GM23338 (cell line): Measurements from ENCODE around the gene SHISAL2A. TPM values are rescaled to one million over a fixed set of nuclear protein-coding genes. Genes with fewer than 3 reads are reported as not detected.

Experiments used
- ATAC-seq: fragments of 200-7000 bp; cut with Tn5 transposase; 3 replicates; pipeline ENCODE4 v1.9.1; 2020
- DNase-seq: peaks from one replicate; pipeline ENCODE4 v3.0.0-alpha.2; 2015; ENCODE audit warnings: low spot score
- H2AFZ ChIP-seq: fragments of 200-600 bp; sonication (generic); 2 replicates; pipeline ENCODE4 v1.8.0; 2016; ENCODE audit warnings: antibody characterized with exemption, mild to moderate bottlenecking, moderate library complexity
- H3F3A ChIP-seq: fragments of 200-600 bp; sonication (generic); replicated peaks from 2 replicates; pipeline ENCODE4 v1.8.0; 2017; ENCODE audit warnings: antibody characterized with exemption, mixed run types, low read depth
- H3K27ac ChIP-seq: fragments of 200-600 bp; sonication (generic); 2 replicates; pipeline ENCODE4 v1.6.1; 2016; ENCODE audit warnings: low read depth
- H3K27me3 ChIP-seq: fragments of 200-600 bp; sonication (generic); 2 replicates; pipeline ENCODE4 v1.8.0; 2016; ENCODE audit warnings: mild to moderate bottlenecking, mixed run types, moderate library complexity; ENCODE audit not compliant: insufficient read depth
- H3K36me3 ChIP-seq: fragments of 200-600 bp; sonication (generic); 2 replicates; pipeline ENCODE4 v1.8.0; 2016; ENCODE audit warnings: mild to moderate bottlenecking; ENCODE audit not compliant: insufficient read depth
- H3K4me1 ChIP-seq: fragments of 200-600 bp; sonication (generic); 2 replicates; pipeline ENCODE4 v1.8.0; 2016; ENCODE audit warnings: mild to moderate bottlenecking, moderate library complexity; ENCODE audit not compliant: insufficient read depth
- H3K4me2 ChIP-seq: fragments of 200-600 bp; sonication (generic); 2 replicates; pipeline ENCODE4 v1.7.1; 2017; ENCODE audit warnings: mixed run types
- H3K4me3 ChIP-seq: fragments of 200-600 bp; sonication (generic); 2 replicates; pipeline ENCODE4 v1.6.1; 2016; ENCODE audit warnings: mixed run types
- H3K79me2 ChIP-seq: fragments of 200-600 bp; sonication (generic); replicated peaks from 2 replicates; pipeline ENCODE4 v1.8.0; 2017; ENCODE audit warnings: mild to moderate bottlenecking; ENCODE audit not compliant: insufficient read depth
- H3K9me2 ChIP-seq: fragments of 200-600 bp; sonication (generic); 2 replicates; pipeline ENCODE4 v1.8.0; 2017; ENCODE audit not compliant: insufficient read depth
- H4K20me1 ChIP-seq: fragments of 200-600 bp; sonication (generic); replicated peaks from 2 replicates; pipeline ENCODE4 v1.8.0; 2017; ENCODE audit warnings: mild to moderate bottlenecking; ENCODE audit not compliant: insufficient read depth
- H3K27ac Mint-ChIP-seq: 2 replicates; pipeline ENCODE4 v1.8.0; 2020; ENCODE audit warnings: inconsistent platforms, mild to moderate bottlenecking, moderate library complexity, mixed read lengths
- H3K27me3 Mint-ChIP-seq: 3 replicates; pipeline ENCODE4 v1.8.0; 2022; ENCODE audit warnings: low read depth, mild to moderate bottlenecking, moderate library complexity, mixed read lengths, inconsistent platforms; ENCODE audit not compliant: insufficient read depth, poor library complexity
- H3K36me3 Mint-ChIP-seq: 3 replicates; pipeline ENCODE4 v1.8.0; 2021; ENCODE audit warnings: low read depth, mild to moderate bottlenecking, inconsistent platforms, moderate library complexity, mixed read lengths
- H3K4me1 Mint-ChIP-seq: 3 replicates; pipeline ENCODE4 v1.8.0; 2020; ENCODE audit warnings: mild to moderate bottlenecking, inconsistent platforms, mixed read lengths
- H3K4me3 Mint-ChIP-seq: 3 replicates; pipeline ENCODE4 v1.8.0; 2021; ENCODE audit warnings: moderate library complexity, mild to moderate bottlenecking, inconsistent platforms, mixed read lengths
- H3K9me3 Mint-ChIP-seq: 3 replicates; pipeline ENCODE4 v1.8.0; 2020; ENCODE audit warnings: moderate library complexity, mild to moderate bottlenecking, inconsistent platforms, mixed read lengths
- CREB1 ChIP-seq: fragments of 250-450 bp; sonication (Bioruptor Pico); IDR thresholded peaks from 2 replicates; pipeline ENCODE4 v1.5.0; 2020; ENCODE audit warnings: low read depth, mild to moderate bottlenecking, moderate library complexity
- CTCF ChIP-seq, 2 experiments: fragments of 200-600 bp in 1 of 2; sonication (generic) in 1 of 2; conservative IDR thresholded peaks; 2 replicates each; pipeline versions ENCODE4 v1.5.1 to v1.6.1; 2016 to 2017; ENCODE audit warnings: antibody characterized with exemption in 2 of 2, low read depth in 2 of 2, mild to moderate bottlenecking in 2 of 2, moderate library complexity in 1 of 2
- EZH2 ChIP-seq: fragments of 200-600 bp; sonication (generic); IDR thresholded peaks from one replicate; pipeline ENCODE4 v1.8.0; 2017; ENCODE audit warnings: antibody characterized with exemption, mild to moderate bottlenecking, low read depth; ENCODE audit not compliant: unreplicated experiment
- JUNB ChIP-seq: IDR thresholded peaks from one replicate; pipeline ENCODE4 v1.6.1; 2016; ENCODE audit warnings: antibody characterized with exemption; ENCODE audit not compliant: unreplicated experiment
- POLR2AphosphoS5 ChIP-seq: IDR thresholded peaks from 2 replicates; pipeline ENCODE4 v1.6.1; 2016; ENCODE audit warnings: antibody characterized with exemption, low read depth
- STAT1 ChIP-seq: IDR thresholded peaks from one replicate; pipeline ENCODE4 v1.6.1; 2016; ENCODE audit warnings: antibody characterized with exemption; ENCODE audit not compliant: unreplicated experiment
- ZNF114 ChIP-seq: fragments of 250-450 bp; sonication (Bioruptor Pico); IDR thresholded peaks from 2 replicates; pipeline ENCODE4 v1.5.0; 2020; ENCODE audit warnings: mild to moderate bottlenecking, moderate library complexity
- ZNF331 ChIP-seq: fragments of 250-450 bp; sonication (Bioruptor Pico); IDR thresholded peaks from 2 replicates; pipeline ENCODE4 v1.5.0; 2020; ENCODE audit warnings: low read depth, mild to moderate bottlenecking, moderate library complexity
- polyA plus RNA-seq: library from polyadenylated mRNA; unstranded; fragments of >200 nt; fragmentation: Nextera tagmentation; extraction: Ambion mirVana; gene quantifications from 2 replicates; pipeline ENCODE4 v1.2.1, GENCODE V29; 2016
- total RNA-seq: library from RNA; depleted of rRNA; stranded (reverse); fragments of >200 nt; shearing (Covaris generic); gene quantifications from 2 replicates; pipeline ENCODE4 v1.2.3, GENCODE V29; 2014
- TF ChIP-seq, protein P1 (sequence below): fragments of 250-450 bp; sonication (Bioruptor Pico); IDR thresholded peaks from 2 replicates; pipeline ENCODE4 v1.5.0; 2020; ENCODE audit warnings: mild to moderate bottlenecking, moderate library complexity
- TF ChIP-seq, protein P2 (sequence below): IDR thresholded peaks from 2 replicates; pipeline ENCODE4 v1.6.1; 2016; ENCODE audit warnings: antibody characterized with exemption

The SHISAL2A gene
- total and polyA plus RNA-seq, 2 experiments from 2014 or later = 0.10 to 1.2 TPM

- no peaks in the 10 kb centered on the region for H3K79me2 ChIP-seq
- no peak overlapping the region for H3K4me2 ChIP-seq
- H3K36me3 Mint-ChIP-seq = no peaks in the 10 kb centered on the region
- H3F3A ChIP-seq = no peaks in the 10 kb centered on the region
- no peak overlapping the region for H3K4me3 ChIP-seq
- no peak overlapping the region for H2AFZ ChIP-seq
- H3K4me1 Mint-ChIP-seq = peaks cover 13% of the 10 kb centered on the region
- H3K4me1 ChIP-seq = no peaks in the 10 kb centered on the region
- TF ChIP-seq POLR2AphosphoS5 (no peak), STAT1 (no peak), EZH2 (no peak), CTCF (conservative IDR thresholded peaks at IDR 0.05; ENCODE audit: low read depth in 2 of 2) (no peak), ZNF114 (CRISPR knock-in tag) (no peak), JUNB (no peak)
- no peaks in the 10 kb centered on the region for H4K20me1 ChIP-seq
- no peaks in the 10 kb centered on the region for H3K9me3 Mint-ChIP-seq
- DNase-seq = no peak
- H3K27ac ChIP-seq = no peak overlapping the region
- H3K36me3 ChIP-seq = no peaks in the 10 kb centered on the region
- H3K27ac Mint-ChIP-seq = no peak overlapping the region
- no peak for ATAC-seq
- no peaks in the 10 kb centered on the region for H3K9me2 ChIP-seq
- peaks cover 10% of the 10 kb centered on the region for H3K27me3 Mint-ChIP-seq
- H3K27me3 ChIP-seq = no peaks in the 10 kb centered on the region
- H3K4me3 Mint-ChIP-seq = no peak overlapping the region
Measured at GRCh38 chr1:52669696-52670095, 36.7 kb downstream of the SHISAL2A start.

DNA sequence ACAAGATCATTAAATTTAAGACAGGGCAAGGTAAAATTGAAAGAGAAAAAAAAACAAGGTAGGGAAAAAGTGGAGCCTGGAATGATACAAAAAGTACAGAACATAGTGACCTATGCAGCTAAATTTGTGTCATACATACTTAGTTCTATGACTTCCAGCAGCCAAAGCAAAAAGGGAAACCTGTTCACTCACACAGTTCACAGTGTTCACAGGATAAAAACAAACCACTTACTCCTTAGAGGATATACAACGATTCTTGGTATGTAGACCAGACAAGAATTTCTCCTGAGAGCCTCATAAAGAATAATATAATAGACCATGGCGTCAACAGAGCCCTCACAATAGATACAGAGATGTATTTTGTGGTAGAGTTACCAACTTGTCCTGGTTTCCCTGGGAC, 37.6 kb downstream of the SHISAL2A start:
- Mint-ChIP-seq H3K36me3 (no peaks in the 10 kb centered on the region), H3K4me3 (no peak overlapping the region), H3K27ac (no peak overlapping the region), H3K4me1 (peaks cover 11% of the 10 kb centered on the region), H3K9me3 (no peaks in the 10 kb centered on the region), H3K27me3 (peaks cover 8% of the 10 kb centered on the region)
- no peak for DNase-seq
- Histone ChIP-seq H3K4me1 (no peaks in the 10 kb centered on the region), H3K27ac (no peak overlapping the region), H3K79me2 (no peaks in the 10 kb centered on the region), H3K4me2 (no peak overlapping the region), H3K36me3 (no peaks in the 10 kb centered on the region), H2AFZ (no peak overlapping the region), H3F3A (no peaks in the 10 kb centered on the region), H3K27me3 (no peaks in the 10 kb centered on the region), H3K4me3 (no peak overlapping the region), H3K9me2 (no peaks in the 10 kb centered on the region), H4K20me1 (no peaks in the 10 kb centered on the region)
- ATAC-seq = no peak
- TF ChIP-seq CREB1 (CRISPR knock-in tag) (no peak), POLR2AphosphoS5 (no peak), CTCF (conservative IDR thresholded peaks at IDR 0.05; ENCODE audit: low read depth in 2 of 2) (no peak), ZNF331 (no peak), STAT1 (no peak), ZNF114 (CRISPR knock-in tag) (no peak)
- TF ChIP-seq, protein P1, sequence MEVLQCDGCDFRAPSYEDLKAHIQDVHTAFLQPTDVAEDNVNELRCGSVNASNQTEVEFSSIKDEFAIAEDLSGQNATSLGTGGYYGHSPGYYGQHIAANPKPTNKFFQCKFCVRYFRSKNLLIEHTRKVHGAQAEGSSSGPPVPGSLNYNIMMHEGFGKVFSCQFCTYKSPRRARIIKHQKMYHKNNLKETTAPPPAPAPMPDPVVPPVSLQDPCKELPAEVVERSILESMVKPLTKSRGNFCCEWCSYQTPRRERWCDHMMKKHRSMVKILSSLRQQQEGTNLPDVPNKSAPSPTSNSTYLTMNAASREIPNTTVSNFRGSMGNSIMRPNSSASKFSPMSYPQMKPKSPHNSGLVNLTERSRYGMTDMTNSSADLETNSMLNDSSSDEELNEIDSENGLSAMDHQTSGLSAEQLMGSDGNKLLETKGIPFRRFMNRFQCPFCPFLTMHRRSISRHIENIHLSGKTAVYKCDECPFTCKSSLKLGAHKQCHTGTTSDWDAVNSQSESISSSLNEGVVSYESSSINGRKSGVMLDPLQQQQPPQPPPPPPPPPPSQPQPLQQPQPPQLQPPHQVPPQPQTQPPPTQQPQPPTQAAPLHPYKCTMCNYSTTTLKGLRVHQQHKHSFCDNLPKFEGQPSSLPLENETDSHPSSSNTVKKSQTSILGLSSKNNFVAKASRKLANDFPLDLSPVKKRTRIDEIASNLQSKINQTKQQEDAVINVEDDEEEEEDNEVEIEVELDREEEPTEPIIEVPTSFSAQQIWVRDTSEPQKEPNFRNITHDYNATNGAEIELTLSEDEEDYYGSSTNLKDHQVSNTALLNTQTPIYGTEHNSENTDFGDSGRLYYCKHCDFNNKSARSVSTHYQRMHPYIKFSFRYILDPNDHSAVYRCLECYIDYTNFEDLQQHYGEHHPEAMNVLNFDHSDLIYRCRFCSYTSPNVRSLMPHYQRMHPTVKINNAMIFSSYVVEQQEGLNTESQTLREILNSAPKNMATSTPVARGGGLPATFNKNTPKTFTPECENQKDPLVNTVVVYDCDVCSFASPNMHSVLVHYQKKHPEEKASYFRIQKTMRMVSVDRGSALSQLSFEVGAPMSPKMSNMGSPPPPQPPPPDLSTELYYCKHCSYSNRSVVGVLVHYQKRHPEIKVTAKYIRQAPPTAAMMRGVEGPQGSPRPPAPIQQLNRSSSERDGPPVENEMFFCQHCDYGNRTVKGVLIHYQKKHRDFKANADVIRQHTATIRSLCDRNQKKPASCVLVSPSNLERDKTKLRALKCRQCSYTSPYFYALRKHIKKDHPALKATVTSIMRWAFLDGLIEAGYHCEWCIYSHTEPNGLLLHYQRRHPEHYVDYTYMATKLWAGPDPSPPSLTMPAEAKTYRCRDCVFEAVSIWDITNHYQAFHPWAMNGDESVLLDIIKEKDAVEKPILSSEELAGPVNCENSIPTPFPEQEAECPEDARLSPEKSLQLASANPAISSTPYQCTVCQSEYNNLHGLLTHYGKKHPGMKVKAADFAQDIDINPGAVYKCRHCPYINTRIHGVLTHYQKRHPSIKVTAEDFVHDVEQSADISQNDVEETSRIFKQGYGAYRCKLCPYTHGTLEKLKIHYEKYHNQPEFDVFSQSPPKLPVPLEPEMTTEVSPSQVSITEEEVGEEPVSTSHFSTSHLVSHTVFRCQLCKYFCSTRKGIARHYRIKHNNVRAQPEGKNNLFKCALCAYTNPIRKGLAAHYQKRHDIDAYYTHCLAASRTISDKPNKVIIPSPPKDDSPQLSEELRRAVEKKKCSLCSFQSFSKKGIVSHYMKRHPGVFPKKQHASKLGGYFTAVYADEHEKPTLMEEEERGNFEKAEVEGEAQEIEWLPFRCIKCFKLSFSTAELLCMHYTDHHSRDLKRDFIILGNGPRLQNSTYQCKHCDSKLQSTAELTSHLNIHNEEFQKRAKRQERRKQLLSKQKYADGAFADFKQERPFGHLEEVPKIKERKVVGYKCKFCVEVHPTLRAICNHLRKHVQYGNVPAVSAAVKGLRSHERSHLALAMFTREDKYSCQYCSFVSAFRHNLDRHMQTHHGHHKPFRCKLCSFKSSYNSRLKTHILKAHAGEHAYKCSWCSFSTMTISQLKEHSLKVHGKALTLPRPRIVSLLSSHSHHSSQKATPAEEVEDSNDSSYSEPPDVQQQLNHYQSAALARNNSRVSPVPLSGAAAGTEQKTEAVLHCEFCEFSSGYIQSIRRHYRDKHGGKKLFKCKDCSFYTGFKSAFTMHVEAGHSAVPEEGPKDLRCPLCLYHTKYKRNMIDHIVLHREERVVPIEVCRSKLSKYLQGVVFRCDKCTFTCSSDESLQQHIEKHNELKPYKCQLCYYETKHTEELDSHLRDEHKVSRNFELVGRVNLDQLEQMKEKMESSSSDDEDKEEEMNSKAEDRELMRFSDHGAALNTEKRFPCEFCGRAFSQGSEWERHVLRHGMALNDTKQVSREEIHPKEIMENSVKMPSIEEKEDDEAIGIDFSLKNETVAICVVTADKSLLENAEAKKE (CRISPR knock-in tag) = no peak
- TF ChIP-seq, protein P2, sequence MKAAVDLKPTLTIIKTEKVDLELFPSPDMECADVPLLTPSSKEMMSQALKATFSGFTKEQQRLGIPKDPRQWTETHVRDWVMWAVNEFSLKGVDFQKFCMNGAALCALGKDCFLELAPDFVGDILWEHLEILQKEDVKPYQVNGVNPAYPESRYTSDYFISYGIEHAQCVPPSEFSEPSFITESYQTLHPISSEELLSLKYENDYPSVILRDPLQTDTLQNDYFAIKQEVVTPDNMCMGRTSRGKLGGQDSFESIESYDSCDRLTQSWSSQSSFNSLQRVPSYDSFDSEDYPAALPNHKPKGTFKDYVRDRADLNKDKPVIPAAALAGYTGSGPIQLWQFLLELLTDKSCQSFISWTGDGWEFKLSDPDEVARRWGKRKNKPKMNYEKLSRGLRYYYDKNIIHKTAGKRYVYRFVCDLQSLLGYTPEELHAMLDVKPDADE = no peak
